CD4-positive, alpha-beta memory T cell (primary cell): ENCODE measurements around the gene GGT6. TPM values are rescaled to one million over a fixed set of nuclear protein-coding genes. Genes with fewer than 3 reads are reported as not detected.

Experiments used
- CTCF ChIA-PET: fragments of 350-600 bp; sonication (Branson Sonifier 250); formaldehyde crosslinking; loops from one replicate; lab custom pipeline; 2021; ENCODE audit warnings: inconsistent platforms; ENCODE audit not compliant: partially characterized antibody; lab: Charles Lee
- POLR2A ChIA-PET: fragments of 350-600 bp; sonication (Branson Sonifier 250); formaldehyde crosslinking; loops from one replicate; lab custom pipeline; 2021; ENCODE audit not compliant: partially characterized antibody; lab: Charles Lee
- DNase-seq, 5 donors: peaks; one replicate each; pipeline versions ENCODE4 v3.0.0 to v3.0.0-alpha.2; 2020 to 2022; ENCODE audit warnings: mixed read lengths in 1 of 5
- H3K27ac ChIP-seq: one replicate; pipeline ENCODE4 v1.7.0; 2013; ENCODE audit warnings: low read depth, low read length
- H3K27me3 ChIP-seq: 2 replicates; pipeline ENCODE4 v1.7.0; 2013; ENCODE audit warnings: mild to moderate bottlenecking, low read length, moderate library complexity; ENCODE audit not compliant: insufficient read depth
- H3K36me3 ChIP-seq: 2 replicates; pipeline ENCODE4 v1.7.0; 2013; ENCODE audit warnings: mild to moderate bottlenecking, low read length, moderate library complexity; ENCODE audit not compliant: insufficient read depth
- H3K4me1 ChIP-seq: 2 replicates; pipeline ENCODE4 v1.7.0; 2013; ENCODE audit warnings: mild to moderate bottlenecking, low read length, moderate library complexity; ENCODE audit not compliant: insufficient read depth
- H3K4me3 ChIP-seq, 2 donors: one replicate each; pipeline ENCODE4 v1.7.0; 2013; ENCODE audit warnings: low read length in 2 of 2, mild to moderate bottlenecking in 1 of 2
- H3K9me3 ChIP-seq, 2 donors: one replicate each; pipeline ENCODE4 v1.7.0; 2013; ENCODE audit warnings: low read length in 2 of 2, control low read depth in 1 of 2; ENCODE audit not compliant: control insufficient read depth in 1 of 2
- H3K27ac Mint-ChIP-seq, 7 donors: one replicate each; pipeline ENCODE4 v1.8.0; 2020 to 2021; ENCODE audit warnings: mixed read lengths in 7 of 7, mild to moderate bottlenecking in 6 of 7, inconsistent platforms in 3 of 7, moderate library complexity in 3 of 7
- H3K27me3 Mint-ChIP-seq, 2 donors: one replicate each; pipeline ENCODE4 v1.8.0; 2020 to 2021; ENCODE audit warnings: mixed read lengths in 2 of 2
- H3K36me3 Mint-ChIP-seq, 2 donors: one replicate each; pipeline ENCODE4 v1.8.0; 2020 to 2021; ENCODE audit warnings: mixed read lengths in 2 of 2, inconsistent platforms in 1 of 2, mild to moderate bottlenecking in 1 of 2
- H3K4me1 Mint-ChIP-seq, 4 donors: one replicate each; pipeline ENCODE4 v1.8.0; 2020 to 2021; ENCODE audit warnings: mixed read lengths in 4 of 4, mild to moderate bottlenecking in 1 of 4
- H3K4me3 Mint-ChIP-seq, 8 donors: one replicate each; pipeline ENCODE4 v1.8.0; 2020 to 2021; ENCODE audit warnings: mixed read lengths in 8 of 8, mild to moderate bottlenecking in 7 of 8, moderate library complexity in 6 of 8, inconsistent platforms in 3 of 8
- H3K9me3 Mint-ChIP-seq, 8 donors: one replicate each; pipeline ENCODE4 v1.8.0; 2020 to 2021; ENCODE audit warnings: mixed read lengths in 8 of 8, mild to moderate bottlenecking in 5 of 8, inconsistent platforms in 3 of 8, moderate library complexity in 1 of 8
- intact Hi-C: fragments of 100-400 bp; cut with micrococcal nuclease; formaldehyde crosslinking; loops from one replicate; pipeline ENCODE4 v1.15.1; 2023
- polyA plus RNA-seq, 2 donors: library from polyadenylated mRNA; unstranded; fragments of 300-500 nt; fragmentation: Illumina TruSeq; gene quantifications; one replicate each; pipeline ENCODE4 v1.2.3, GENCODE V29; 2021
- total RNA-seq, 2 experiments: library from RNA; stranded (reverse); gene quantifications; one replicate each; pipeline ENCODE4 v1.2.3, GENCODE V29; 2021

The GGT6 gene
- total and polyA plus RNA-seq, 4 experiments from 2014 or later = not detected

GRCh38 chr17:4542003-4542725 lies 18.2 kb downstream of the GGT6 start:
- peaks cover 0 to 1% (median 0%) of the 10 kb centered on the region in 4 donors for H3K4me1 Mint-ChIP-seq
- H3K27ac Mint-ChIP-seq = peak overlapping the region in 1 of 7 donors; percentile 60
- Histone ChIP-seq H3K9me3 (no peaks in the 10 kb centered on the region), H3K27me3 (no peaks in the 10 kb centered on the region), H3K36me3 (peaks cover 45% of the 10 kb centered on the region), H3K27ac (no peak overlapping the region), H3K4me3 (no peak overlapping the region), H3K4me1 (no peaks in the 10 kb centered on the region)
- H3K27me3 Mint-ChIP-seq = no peaks in the 10 kb centered on the region
- H3K9me3 Mint-ChIP-seq = no peaks in the 10 kb centered on the region
- CTCF ChIA-PET = interaction anchor here (1.1 kb wide), 1 partner anchor 121 kb away, joined by 3 read pairs; no protein-coding TSS in a partner anchor
- intact Hi-C loops = no loop called here
- H3K36me3 Mint-ChIP-seq = peaks cover 13 to 37% of the 10 kb centered on the region in 2 donors
- H3K4me3 Mint-ChIP-seq = no peak overlapping the region
- no peak for DNase-seq
- POLR2A ChIA-PET = no interaction called here

DNA sequence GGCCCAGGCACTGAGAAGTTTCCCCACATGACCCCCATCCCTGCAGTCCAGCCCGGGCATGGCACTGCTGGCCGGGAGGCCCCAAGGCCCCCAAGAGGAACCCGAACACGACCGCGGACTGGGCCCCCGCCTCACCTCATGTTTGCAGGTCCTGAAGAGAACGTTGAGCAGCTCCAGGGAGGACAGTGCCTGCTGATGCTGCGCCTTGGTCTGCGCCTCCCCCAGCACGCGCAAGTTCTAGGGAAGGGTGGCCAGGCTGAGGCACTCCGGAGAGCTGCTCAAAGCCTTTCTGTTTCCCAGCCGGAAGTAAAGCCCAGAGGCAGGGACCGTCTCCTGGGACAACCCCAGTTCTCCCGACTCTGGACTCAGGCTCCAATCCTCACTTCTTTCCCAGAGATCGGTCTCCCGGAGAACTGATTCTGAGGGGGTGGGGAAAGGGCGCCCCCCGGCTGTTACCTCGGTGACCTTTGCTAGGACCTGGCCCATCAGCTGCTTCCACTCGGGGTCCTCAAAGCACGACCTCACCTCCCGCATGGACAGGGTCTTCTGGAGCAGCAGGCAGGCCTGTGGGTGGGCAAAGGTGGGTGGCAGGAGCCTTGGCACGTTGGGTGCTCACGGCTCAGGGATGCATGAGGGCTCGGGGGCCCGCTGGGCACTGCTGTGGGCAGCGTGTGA lies 18.9 kb downstream of the GGT6 start:
- Histone ChIP-seq H3K27me3 (no peaks in the 10 kb centered on the region), H3K9me3 (no peaks in the 10 kb centered on the region), H3K27ac (no peak overlapping the region), H3K4me3 (no peak overlapping the region), H3K4me1 (no peaks in the 10 kb centered on the region), H3K36me3 (peaks cover 38% of the 10 kb centered on the region)
- Mint-ChIP-seq H3K36me3 (peaks cover 11 to 30% of the 10 kb centered on the region in 2 donors), H3K4me3 (no peak overlapping the region), H3K4me1 (peaks cover 0 to 4% (median 0%) of the 10 kb centered on the region in 4 donors), H3K27me3 (no peaks in the 10 kb centered on the region), H3K27ac (no peak overlapping the region), H3K9me3 (no peaks in the 10 kb centered on the region)
- intact Hi-C loops = no loop called here
- POLR2A ChIA-PET = no interaction called here
- DNase-seq = no peak
- CTCF ChIA-PET = interaction anchor here (1.1 kb wide), 1 partner anchor 121 kb away, joined by 3 read pairs; no protein-coding TSS in a partner anchor

DNA sequence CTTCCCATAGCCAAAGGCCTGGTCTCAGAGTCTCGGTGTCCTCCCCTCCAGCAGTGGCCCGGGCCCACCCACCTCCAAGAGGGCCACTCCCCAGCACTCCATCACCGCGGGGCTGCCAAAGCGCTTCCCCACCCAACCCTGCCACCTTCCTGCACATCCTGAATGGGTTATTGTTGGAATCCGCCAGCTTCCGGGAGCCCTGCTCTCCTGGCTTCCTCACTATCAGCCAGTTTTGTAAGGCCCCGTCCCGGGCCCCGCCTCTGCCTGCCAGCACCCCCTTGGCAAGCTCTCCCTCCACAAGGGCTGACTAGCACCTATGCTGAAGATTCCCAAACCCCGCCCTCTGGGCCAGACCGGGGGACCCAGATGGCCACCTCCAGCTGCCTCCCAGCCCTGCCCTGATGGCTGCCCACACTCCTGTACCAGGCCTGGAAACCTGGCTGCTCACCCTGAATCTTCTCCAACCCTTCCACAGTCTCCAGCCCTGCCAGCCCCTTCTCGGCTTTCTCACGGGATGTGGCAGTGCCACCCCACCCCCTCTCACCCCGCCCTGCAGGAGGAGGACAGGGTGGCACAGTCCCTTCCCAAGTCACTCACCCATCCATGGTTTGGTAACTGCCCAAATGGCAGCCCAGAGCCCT lies 19.6 kb downstream of the GGT6 start:
- no peaks in the 10 kb centered on the region for H3K27me3 ChIP-seq
- H3K36me3 Mint-ChIP-seq = peaks cover 11 to 28% of the 10 kb centered on the region in 2 donors
- H3K27ac Mint-ChIP-seq = peak overlapping the region in 1 of 7 donors; percentile 15
- ChIA-PET POLR2A (no interaction called here), CTCF (interaction anchor here (1.2 kb wide), 1 partner anchor 26 kb away, joined by 3 read pairs; no protein-coding TSS in a partner anchor)
- no peaks in the 10 kb centered on the region for H3K9me3 Mint-ChIP-seq
- no peaks in the 10 kb centered on the region for H3K9me3 ChIP-seq
- H3K27me3 Mint-ChIP-seq = no peaks in the 10 kb centered on the region
- no peak overlapping the region for H3K4me3 ChIP-seq
- H3K27ac ChIP-seq = no peak overlapping the region
- peaks cover 34% of the 10 kb centered on the region for H3K36me3 ChIP-seq
- H3K4me3 Mint-ChIP-seq = no peak overlapping the region
- peaks cover 0 to 4% (median 0%) of the 10 kb centered on the region in 4 donors for H3K4me1 Mint-ChIP-seq
- no peak for DNase-seq
- no peaks in the 10 kb centered on the region for H3K4me1 ChIP-seq
- intact Hi-C loops = no loop called here

- Mint-ChIP-seq H3K4me1 (peaks cover 0 to 4% (median 0%) of the 10 kb centered on the region in 4 donors), H3K36me3 (peaks cover 11 to 28% of the 10 kb centered on the region in 2 donors), H3K9me3 (no peaks in the 10 kb centered on the region), H3K27me3 (no peaks in the 10 kb centered on the region), H3K27ac (no peak overlapping the region), H3K4me3 (no peak overlapping the region)
- Histone ChIP-seq H3K4me3 (no peak overlapping the region), H3K27ac (no peak overlapping the region), H3K4me1 (no peaks in the 10 kb centered on the region), H3K9me3 (no peaks in the 10 kb centered on the region), H3K27me3 (no peaks in the 10 kb centered on the region), H3K36me3 (peaks cover 34% of the 10 kb centered on the region)
- ChIA-PET CTCF (interaction anchor here (1.2 kb wide), 1 partner anchor 26 kb away, joined by 3 read pairs; no protein-coding TSS in a partner anchor), POLR2A (no interaction called here)
- DNase-seq = no peak
- intact Hi-C loops = no loop called here
These were observed 20.1 kb downstream of the GGT6 start for GRCh38 chr17:4540224-4540651.

DNA sequence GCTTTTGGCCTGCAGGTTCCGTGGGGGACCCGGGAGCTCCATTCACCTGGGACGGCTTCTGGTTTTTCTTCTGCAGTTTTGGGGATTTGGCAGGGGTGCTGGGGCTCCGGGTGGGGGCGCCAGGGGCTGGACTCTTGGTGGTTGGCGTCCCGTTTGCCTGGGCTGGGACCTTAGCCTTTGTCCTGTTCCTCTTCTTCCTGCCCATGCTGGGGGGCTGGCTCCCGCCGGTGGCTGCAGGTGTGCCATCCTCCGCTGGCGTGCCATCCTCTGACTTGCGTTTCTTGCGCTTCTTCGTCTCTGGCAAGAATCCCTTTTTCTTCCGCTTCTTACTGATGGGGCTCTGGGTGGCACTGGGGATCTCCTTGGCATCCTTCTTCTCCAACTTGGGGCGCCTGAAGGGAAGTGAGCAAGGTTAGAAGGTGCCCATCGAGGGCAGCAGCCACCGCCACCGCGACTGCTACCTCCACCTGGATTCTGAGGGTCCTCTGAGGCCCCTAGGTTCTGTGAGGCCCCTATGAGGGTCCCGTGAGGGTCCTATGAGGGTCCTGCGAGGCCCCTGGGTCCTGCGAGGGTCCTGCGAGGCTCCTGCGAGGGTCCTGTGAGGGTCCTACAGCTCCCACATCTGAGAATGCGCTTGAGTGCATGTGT lies 20.7 kb downstream of the GGT6 start:
- Histone ChIP-seq H3K4me1 (no peaks in the 10 kb centered on the region), H3K27ac (no peak overlapping the region), H3K27me3 (no peaks in the 10 kb centered on the region), H3K4me3 (no peak overlapping the region), H3K36me3 (peaks cover 34% of the 10 kb centered on the region), H3K9me3 (no peaks in the 10 kb centered on the region)
- H3K4me1 Mint-ChIP-seq = peaks cover 0 to 4% (median 0%) of the 10 kb centered on the region in 4 donors
- no peaks in the 10 kb centered on the region for H3K9me3 Mint-ChIP-seq
- no peak for DNase-seq
- intact Hi-C loops = no loop called here
- peaks cover 11 to 28% of the 10 kb centered on the region in 2 donors for H3K36me3 Mint-ChIP-seq
- POLR2A ChIA-PET = no interaction called here
- CTCF ChIA-PET = interaction anchor here (1.2 kb wide), 1 partner anchor 27 kb away, joined by 3 read pairs; no protein-coding TSS in a partner anchor
- H3K4me3 Mint-ChIP-seq = no peak overlapping the region
- no peaks in the 10 kb centered on the region for H3K27me3 Mint-ChIP-seq
- peak overlapping the region in 1 of 7 donors; percentile 65 for H3K27ac Mint-ChIP-seq

- H3K4me1 ChIP-seq = no peaks in the 10 kb centered on the region
- intact Hi-C loops = no loop called here
- H3K27me3 ChIP-seq = no peaks in the 10 kb centered on the region
- ChIA-PET POLR2A (interaction anchor here (1.4 kb wide), 1 partner anchor 11 kb away, joined by 4 read pairs; no protein-coding TSS in a partner anchor), CTCF (interaction anchor here (1.3 to 1.9 kb wide), 2 partner anchors 28 to 118 kb away, joined by 3 to 6 read pairs; no protein-coding TSS in a partner anchor)
- H3K27ac ChIP-seq = no peak overlapping the region
- Mint-ChIP-seq H3K4me3 (no peak overlapping the region), H3K27ac (no peak overlapping the region), H3K36me3 (peaks cover 11 to 27% of the 10 kb centered on the region in 2 donors), H3K27me3 (peaks cover 0 to 3% of the 10 kb centered on the region in 2 donors), H3K9me3 (no peaks in the 10 kb centered on the region), H3K4me1 (peaks cover 0 to 4% (median under 1%) of the 10 kb centered on the region in 4 donors)
- peaks cover 34% of the 10 kb centered on the region for H3K36me3 ChIP-seq
- no peak overlapping the region for H3K4me3 ChIP-seq
- H3K9me3 ChIP-seq = no peaks in the 10 kb centered on the region
- DNase-seq = no peak
These were observed 21.4 kb downstream of the GGT6 start for GRCh38 chr17:4539025-4539424.
